ENCODE data around the gene DZANK1. TPM values are rescaled to one million over a fixed set of nuclear protein-coding genes. Genes with fewer than 3 reads are reported as not detected.

DZANK1 gene
- polyA plus RNA-seq, 1 of the 3 experiments (the other 2 are of a cell fraction): 3.3 TPM

- Histone ChIP-seq H3K27ac (ENCODE audit: low read depth in 2 of 2, low read length in 1 of 2) (no peak overlapping the region), H3K9ac (no peak overlapping the region), H3K79me2 (ENCODE audit: insufficient read depth) (no peaks in the 10 kb centered on the region), H3K4me3 (ENCODE audit: low read depth in 2 of 2, low read length in 1 of 2) (no peak overlapping the region), H3K9me3 (no peaks in the 10 kb centered on the region), H3K36me3 (replicated peaks in 1 of 2; ENCODE audit: control insufficient read depth in 1 of 2, insufficient read depth in 2 of 2, low read length in 1 of 2) (peaks cover 0 to 5% of the 10 kb centered on the region in 2 experiments), H3F3A (replicated peaks; ENCODE audit: insufficient read depth) (no peaks in the 10 kb centered on the region), H3K27me3 (ENCODE audit: insufficient read depth) (no peaks in the 10 kb centered on the region), H3K9me2 (no peaks in the 10 kb centered on the region), H2AFZ (ENCODE audit: low read depth) (no peak overlapping the region), H3K4me2 (no peak overlapping the region), H4K20me1 (ENCODE audit: insufficient read depth) (no peaks in the 10 kb centered on the region), H3K4me1 (ENCODE audit: control insufficient read depth in 1 of 2, insufficient read depth in 2 of 2, low read depth in 1 of 2, low read length in 1 of 2) (no peaks in the 10 kb centered on the region)
- ChIA-PET POLR2A (no interaction called here), CTCF (interaction anchor here (0.9 kb wide), 1 partner anchor 1178 kb away, joined by 3 read pairs; no protein-coding TSS in a partner anchor)
- DNase-seq: no peak
- TF ChIP-seq JUND (IDR thresholded peaks at IDR 0.05) (no peak), GABPA (IDR thresholded peaks at IDR 0.05; ENCODE audit: low read depth) (no peak), CTCF (IDR thresholded peaks at IDR 0.05) (no peak), MAX (IDR thresholded peaks at IDR 0.05; ENCODE audit: low read depth) (no peak), RCOR1 (IDR thresholded peaks at IDR 0.05; ENCODE audit: low read length) (no peak), NFIC (IDR thresholded peaks at IDR 0.05; ENCODE audit: borderline replicate concordance) (no peak), TCF12 (IDR thresholded peaks at IDR 0.05) (no peak), NRF1 (IDR thresholded peaks at IDR 0.05; ENCODE audit: low read depth, low read length) (no peak), EP300 (IDR thresholded peaks at IDR 0.05; ENCODE audit: borderline replicate concordance in 1 of 2, low read depth in 1 of 2, low read length in 1 of 2) (no peak), EZH2phosphoT487 (IDR thresholded peaks at IDR 0.05; ENCODE audit: borderline replicate concordance, low read depth) (no peak), ZBTB33 (IDR thresholded peaks at IDR 0.05; ENCODE audit: borderline replicate concordance, low read depth) (no peak), ELF1 (IDR thresholded peaks at IDR 0.05) (no peak), REST (IDR thresholded peaks at IDR 0.05; ENCODE audit: low read depth, low read length) (no peak), FOXJ3 (CRISPR knock-in tag; IDR thresholded peaks at IDR 0.05) (no peak), USF2 (IDR thresholded peaks at IDR 0.05; ENCODE audit: borderline replicate concordance, low read depth, low read length) (no peak), CHD2 (IDR thresholded peaks at IDR 0.05; ENCODE audit: low read length, partially characterized antibody) (no peak), MEF2A (IDR thresholded peaks at IDR 0.05; ENCODE audit: borderline replicate concordance, low read depth) (no peak), SMC3 (IDR thresholded peaks at IDR 0.05; ENCODE audit: low read depth, low read length) (no peak)
- WGBS (ENCODE audit: low lambda C conversion rate): 86% methylated on average over 3 of the region's 8 CpGs
Observed at GRCh38 chr20:18405826-18406225, 61.0 kb downstream of the DZANK1 start.

All from SK-N-SH (cell line).